ENCODE measurements around the gene GEMIN2. TPM values are rescaled to one million over a fixed set of nuclear protein-coding genes. Genes with fewer than 3 reads are reported as not detected.
"Not testable (repeated sequence)": the region's sequence is repeated elsewhere in the genome, so short reads cannot be mapped to it uniquely, and the experiment has no call there.

Gene GEMIN2
- total RNA-seq, 2 experiments from 2014 or later = 23.1 to 24.9 TPM

DNA sequence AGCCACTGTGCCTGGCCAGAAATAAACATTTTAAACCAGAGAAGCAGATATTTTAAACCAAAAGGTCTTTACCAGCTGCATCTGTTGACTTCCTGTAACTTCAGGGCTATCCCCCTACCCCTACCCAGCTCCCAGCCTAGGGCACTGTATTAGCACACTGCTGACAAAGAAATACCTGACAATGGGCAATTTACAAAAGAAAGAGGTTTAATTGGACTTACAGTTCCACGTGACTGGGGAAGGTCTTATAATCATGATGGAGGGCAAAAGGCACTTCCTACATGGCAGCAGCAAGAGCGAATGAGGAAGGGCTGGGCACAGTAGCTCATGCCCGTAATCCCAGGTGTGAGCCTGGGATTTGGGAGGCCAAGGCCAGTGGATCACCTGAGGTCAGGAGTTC, 26.0 kb downstream of the GEMIN2 start:
- POLR2A ChIA-PET = interaction anchor here (0.6 kb wide), 1 partner anchor 100 kb away, joined by 3 read pairs; no protein-coding TSS in a partner anchor
- no peak for ATAC-seq (ENCODE audit: low read depth)
- no peaks in the 10 kb centered on the region for H3K4me1 Mint-ChIP-seq
- H3K36me3 Mint-ChIP-seq = peaks cover 42% of the 10 kb centered on the region
- H3K27me3 Mint-ChIP-seq = no peaks in the 10 kb centered on the region
- no peak overlapping the region for H3K27ac Mint-ChIP-seq
- H3K4me3 Mint-ChIP-seq = no peak overlapping the region
- no peak for DNase-seq
- peaks cover 8% of the 10 kb centered on the region for H3K9me3 Mint-ChIP-seq

GRCh38 chr14:39141623-39142022, 27.5 kb downstream of the GEMIN2 start:
- H3K36me3 Mint-ChIP-seq = peaks cover 45% of the 10 kb centered on the region
- ATAC-seq (ENCODE audit: low read depth); H3K27ac Mint-ChIP-seq; DNase-seq; POLR2A ChIA-PET; H3K27me3 Mint-ChIP-seq; H3K4me1 Mint-ChIP-seq; H3K4me3 Mint-ChIP-seq: not testable (repeated sequence)
- H3K9me3 Mint-ChIP-seq = peaks cover 10% of the 10 kb centered on the region

GRCh38 chr14:39143226-39143625, 29.1 kb downstream of the GEMIN2 start:
- ATAC-seq (ENCODE audit: low read depth); H3K4me1 Mint-ChIP-seq; H3K27ac Mint-ChIP-seq; H3K4me3 Mint-ChIP-seq; H3K27me3 Mint-ChIP-seq; DNase-seq; POLR2A ChIA-PET: not testable (repeated sequence)
- Mint-ChIP-seq H3K9me3 (peaks cover 11% of the 10 kb centered on the region), H3K36me3 (peaks cover 42% of the 10 kb centered on the region)

DNA sequence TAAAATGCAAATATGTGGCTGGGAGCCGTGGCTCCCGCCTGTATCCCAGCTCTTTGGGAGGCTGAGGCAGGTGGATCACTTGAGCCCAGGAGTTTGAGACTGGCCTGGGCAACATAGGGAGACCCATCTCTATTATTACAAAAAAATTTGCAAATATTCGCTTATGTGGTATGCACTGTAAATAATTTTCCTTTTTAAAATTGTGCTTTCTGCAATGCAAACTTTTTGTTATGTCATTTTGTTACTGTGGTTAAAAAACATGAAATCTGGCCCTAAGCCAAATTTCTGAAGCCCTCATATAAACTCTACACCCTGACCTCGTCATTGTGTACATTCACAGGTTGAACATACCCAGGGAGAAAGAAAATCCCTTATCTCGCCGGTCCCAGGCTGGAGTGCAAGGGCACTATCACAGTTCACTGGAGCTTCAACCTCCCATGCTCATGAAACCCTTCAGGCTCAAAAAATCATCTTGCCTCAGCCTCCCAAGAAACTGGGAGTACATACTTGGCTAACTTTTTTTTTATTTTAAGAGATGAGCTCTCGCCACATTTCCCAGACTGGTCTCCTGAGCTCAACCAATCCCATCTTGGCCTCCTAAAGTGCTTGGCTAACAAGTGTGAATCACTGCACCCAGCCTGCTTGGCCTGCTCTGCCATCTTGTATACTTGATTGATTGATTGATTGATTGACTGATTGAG, 31.3 kb downstream of the GEMIN2 start:
- Mint-ChIP-seq H3K36me3 (peaks cover 40% of the 10 kb centered on the region), H3K9me3 (peaks cover 11% of the 10 kb centered on the region), H3K27ac (no peak overlapping the region), H3K4me1 (peaks cover 1% of the 10 kb centered on the region), H3K27me3 (no peaks in the 10 kb centered on the region), H3K4me3 (no peak overlapping the region)
- ATAC-seq (ENCODE audit: low read depth) (no peak), DNase-seq (no peak)
- POLR2A ChIA-PET = interaction anchor here (0.6 kb wide), 1 partner anchor 10 kb away, joined by 4 read pairs; no protein-coding TSS in a partner anchor

- H3K27ac Mint-ChIP-seq = no peak overlapping the region
- no peaks in the 10 kb centered on the region for H3K9me3 Mint-ChIP-seq
- H3K4me3 Mint-ChIP-seq = no peak overlapping the region
- H3K36me3 Mint-ChIP-seq = peaks cover 24% of the 10 kb centered on the region
- DNase-seq (no peak), ATAC-seq (ENCODE audit: low read depth) (no peak)
- H3K4me1 Mint-ChIP-seq = peaks cover 1% of the 10 kb centered on the region
- POLR2A ChIA-PET = no interaction called here
- no peaks in the 10 kb centered on the region for H3K27me3 Mint-ChIP-seq
These were observed 40.6 kb downstream of the GEMIN2 start for GRCh38 chr14:39154594-39155189.

DNA sequence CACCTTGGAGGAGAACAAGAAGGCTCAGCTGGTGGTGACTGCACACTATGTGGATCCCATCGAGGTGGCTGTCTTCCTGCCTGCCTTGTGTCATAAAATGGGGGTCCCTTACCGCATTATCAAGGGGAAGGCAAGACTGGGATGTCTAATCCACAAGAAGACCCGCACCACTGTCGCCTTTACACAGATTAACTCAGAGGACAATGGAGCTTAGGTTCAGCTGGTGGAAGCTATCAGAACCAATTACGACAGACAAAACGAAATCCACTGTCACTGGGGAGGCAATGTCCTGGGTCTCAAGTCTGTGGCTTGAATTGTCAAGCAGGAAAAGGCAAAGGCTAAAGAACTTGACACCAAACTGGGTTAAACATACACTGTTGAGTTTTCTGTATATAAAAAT, 43.4 kb downstream of the GEMIN2 start:
- H3K4me1 Mint-ChIP-seq = peaks cover 11% of the 10 kb centered on the region
- H3K4me3 Mint-ChIP-seq = no peak overlapping the region
- DNase-seq = no peak
- H3K36me3 Mint-ChIP-seq = peaks cover 33% of the 10 kb centered on the region
- H3K9me3 Mint-ChIP-seq = no peaks in the 10 kb centered on the region
- ATAC-seq (ENCODE audit: low read depth) = no peak
- no peaks in the 10 kb centered on the region for H3K27me3 Mint-ChIP-seq
- H3K27ac Mint-ChIP-seq = no peak overlapping the region
- POLR2A ChIA-PET = no interaction called here

DNA sequence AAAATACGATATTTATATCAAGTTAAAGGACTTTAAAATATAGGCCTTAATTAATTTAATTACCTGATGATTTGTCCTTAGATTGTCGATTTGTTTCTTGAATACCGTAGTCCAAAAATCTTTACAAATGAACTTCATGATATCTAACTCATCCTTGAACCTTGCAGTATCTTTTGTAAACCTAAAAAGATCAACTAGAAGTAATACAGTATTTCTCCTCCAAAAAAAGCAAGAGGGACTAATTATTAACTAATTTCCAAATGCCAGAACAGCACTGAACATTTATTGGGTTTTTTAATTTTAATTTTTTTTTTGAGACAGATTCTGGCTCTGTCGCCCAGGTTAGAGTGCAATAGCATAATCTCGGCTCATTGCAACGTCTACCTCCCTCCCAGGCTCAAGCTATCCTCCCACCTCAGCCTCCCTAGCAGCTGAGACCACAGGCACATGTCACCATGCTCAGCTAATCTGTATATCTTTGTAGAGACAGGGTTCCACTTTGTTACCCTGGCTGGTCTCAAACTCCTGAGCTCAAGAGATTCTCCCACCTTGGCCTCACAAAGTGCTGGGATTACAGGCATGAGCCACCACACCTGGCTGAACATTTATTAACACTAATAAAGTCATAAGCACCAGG, 44.2 kb downstream of the GEMIN2 start:
- Mint-ChIP-seq H3K36me3 (peaks cover 37% of the 10 kb centered on the region), H3K27ac (no peak overlapping the region), H3K4me1 (peaks cover 12% of the 10 kb centered on the region), H3K27me3 (no peaks in the 10 kb centered on the region), H3K4me3 (no peak overlapping the region), H3K9me3 (no peaks in the 10 kb centered on the region)
- DNase-seq (no peak), ATAC-seq (ENCODE audit: low read depth) (no peak)
- POLR2A ChIA-PET = no interaction called here

- Mint-ChIP-seq H3K4me3 (no peak overlapping the region), H3K27me3 (no peaks in the 10 kb centered on the region), H3K4me1 (peaks cover 16% of the 10 kb centered on the region), H3K9me3 (no peaks in the 10 kb centered on the region), H3K36me3 (peaks cover 44% of the 10 kb centered on the region), H3K27ac (peak overlapping the region; percentile 33)
- no peak for ATAC-seq (ENCODE audit: low read depth)
- POLR2A ChIA-PET = interaction anchor here (1.0 kb wide), 1 partner anchor 9 kb away, joined by 4 read pairs; the partner anchor contains the start of gene TRAPPC6B
- DNase-seq = no peak
These were observed 46.4 kb downstream of the GEMIN2 start for GRCh38 chr14:39160494-39160893.

DNA sequence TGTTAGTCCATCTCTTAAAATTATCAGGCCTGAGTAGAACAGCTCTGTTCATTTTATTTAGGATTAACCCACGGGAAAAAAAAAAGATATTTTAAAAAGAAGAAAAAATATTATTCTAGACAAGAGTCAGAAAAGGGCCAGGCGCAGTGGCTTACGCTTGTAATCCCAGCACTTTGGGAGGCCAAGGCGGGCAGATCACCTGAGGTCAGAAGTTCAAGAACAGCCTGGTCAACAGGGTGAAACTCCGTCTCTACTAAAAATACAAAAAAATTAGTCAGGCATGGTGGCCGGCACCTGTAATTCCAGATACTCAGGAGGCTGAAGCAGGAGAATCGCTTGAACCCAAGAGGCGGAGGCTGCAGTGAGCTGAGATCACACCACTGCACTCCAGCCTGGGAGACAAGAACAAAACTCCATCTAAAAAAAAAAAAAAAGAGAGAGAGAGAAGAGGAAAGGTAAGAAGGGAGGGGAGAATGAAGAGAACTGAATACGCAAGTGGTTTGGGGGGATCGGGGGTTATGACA, 53.7 kb downstream of the GEMIN2 start:
- not testable (repeated sequence) for H3K27me3 Mint-ChIP-seq; H3K27ac Mint-ChIP-seq; H3K9me3 Mint-ChIP-seq; DNase-seq; ATAC-seq (ENCODE audit: low read depth)
- Mint-ChIP-seq H3K36me3 (peaks cover 18% of the 10 kb centered on the region), H3K4me1 (peaks cover 32% of the 10 kb centered on the region), H3K4me3 (peak overlapping the region; percentile 86)
- POLR2A ChIA-PET = interaction anchor here (1.3 kb wide), 1 partner anchor 54 kb away, joined by 4 read pairs; no protein-coding TSS in a partner anchor

GRCh38 chr14:39168591-39168990, 54.5 kb downstream of the GEMIN2 start:
- Mint-ChIP-seq H3K36me3 (peaks cover 13% of the 10 kb centered on the region), H3K27ac (peak overlapping the region; percentile 30), H3K4me1 (peaks cover 32% of the 10 kb centered on the region), H3K9me3 (no peaks in the 10 kb centered on the region), H3K27me3 (no peaks in the 10 kb centered on the region), H3K4me3 (peak overlapping the region; percentile 86)
- POLR2A ChIA-PET = interaction anchor here (1.3 kb wide), 1 partner anchor 55 kb away, joined by 4 read pairs; no protein-coding TSS in a partner anchor
- ATAC-seq (ENCODE audit: low read depth) (no peak), DNase-seq (no peak)

DNA sequence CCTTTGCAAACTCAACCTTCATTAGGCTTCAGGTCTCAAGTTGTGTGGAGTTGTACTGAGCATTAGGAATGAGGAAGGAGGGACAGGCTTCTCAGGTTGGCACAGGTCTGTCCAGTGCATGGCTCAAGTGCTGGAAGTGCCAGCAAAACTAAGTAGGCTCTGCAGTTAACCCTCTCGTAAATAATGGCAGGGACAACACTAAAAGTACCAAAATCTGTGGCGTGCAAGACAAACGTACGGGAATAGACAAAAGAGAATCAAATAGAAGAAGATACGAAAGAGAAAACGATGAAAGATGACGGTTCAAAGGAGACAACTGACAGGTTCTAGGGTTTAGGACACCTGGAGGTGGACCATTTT, 55.4 kb downstream of the GEMIN2 start:
- Mint-ChIP-seq H3K9me3 (no peaks in the 10 kb centered on the region), H3K4me1 (peaks cover 35% of the 10 kb centered on the region), H3K36me3 (peaks cover 8% of the 10 kb centered on the region), H3K4me3 (peak overlapping the region; percentile 86), H3K27me3 (no peaks in the 10 kb centered on the region), H3K27ac (peak overlapping the region; percentile 88)
- POLR2A ChIA-PET = interaction anchor here (1.0 to 2.5 kb wide), 7 partner anchors 9 to 263 kb away, joined by 4 to 34 read pairs (median 20); partner anchors contain the start of genes FBXO33, GEMIN2 and SEC23A
- DNase-seq = no peak
- ATAC-seq (ENCODE audit: low read depth) = no peak

GRCh38 chr14:39173198-39173597, 59.1 kb downstream of the GEMIN2 start:
- H3K4me1 Mint-ChIP-seq = peaks cover 29% of the 10 kb centered on the region
- DNase-seq (no peak), ATAC-seq (ENCODE audit: low read depth) (no peak)
- POLR2A ChIA-PET = no interaction called here
- peak overlapping the region; percentile 50 for H3K4me3 Mint-ChIP-seq
- H3K27ac Mint-ChIP-seq = peak overlapping the region; percentile 96
- peaks cover 19% of the 10 kb centered on the region for H3K36me3 Mint-ChIP-seq
- H3K9me3 Mint-ChIP-seq = no peaks in the 10 kb centered on the region
- no peaks in the 10 kb centered on the region for H3K27me3 Mint-ChIP-seq

Measured in activated naive CD8-positive, alpha-beta T cell treated with anti-CD3 and anti-CD28 coated beads, Interleukin-2, amount 10 ng/mL, durations not matched to agents 7 days and 5 days (primary cell).